Chondrocyte (in vitro differentiated cells): ENCODE data around the gene BEND4. TPM values are rescaled to one million over a fixed set of nuclear protein-coding genes. Genes with fewer than 3 reads are reported as not detected.

ENCODE experiments used
- DNase-seq: peaks from one replicate; pipeline ENCODE4 v3.0.0; 2021; ENCODE audit warnings: mixed read lengths, low spot score
- H3K27ac Mint-ChIP-seq: one replicate; pipeline ENCODE4 v1.8.0; 2021; ENCODE audit warnings: mild to moderate bottlenecking, moderate library complexity, mixed read lengths; ENCODE audit not compliant: unreplicated experiment
- H3K27me3 Mint-ChIP-seq: 2 replicates; pipeline ENCODE4 v1.8.0; 2021; ENCODE audit warnings: low read depth, mixed read lengths
- H3K36me3 Mint-ChIP-seq: 2 replicates; pipeline ENCODE4 v1.8.0; 2021; ENCODE audit warnings: low read depth, mixed read lengths
- H3K4me1 Mint-ChIP-seq: 2 replicates; pipeline ENCODE4 v1.8.0; 2021; ENCODE audit warnings: low read depth, mild to moderate bottlenecking, mixed read lengths
- H3K4me3 Mint-ChIP-seq: one replicate; pipeline ENCODE4 v1.8.0; 2021; ENCODE audit warnings: mild to moderate bottlenecking, moderate library complexity, mixed read lengths; ENCODE audit not compliant: unreplicated experiment
- H3K9me3 Mint-ChIP-seq: 2 replicates; pipeline ENCODE4 v1.8.0; 2021; ENCODE audit warnings: low read depth, mixed read lengths
- total RNA-seq: library from RNA; stranded (reverse); gene quantifications from 3 replicates; pipeline ENCODE4 v1.2.1, GENCODE V29; 2021
- TF ChIP-seq, protein P1 (sequence below): fragments of 200-600 bp; sonication (generic); IDR thresholded peaks from 2 replicates; pipeline ENCODE4 v1.5.0; 2021; ENCODE audit warnings: antibody characterized with exemption, mild to moderate bottlenecking, moderate library complexity

BEND4 gene
- total RNA-seq, 1 donor from 2014 or later, result not detected

- Mint-ChIP-seq H3K27me3 (peaks cover 54% of the 10 kb centered on the region), H3K9me3 (no peaks in the 10 kb centered on the region), H3K27ac (no peak overlapping the region), H3K4me1 (peaks cover 20% of the 10 kb centered on the region), H3K36me3 (peaks cover 4% of the 10 kb centered on the region), H3K4me3 (no peak overlapping the region)
- no peak for DNase-seq
- TF ChIP-seq, protein P1, sequence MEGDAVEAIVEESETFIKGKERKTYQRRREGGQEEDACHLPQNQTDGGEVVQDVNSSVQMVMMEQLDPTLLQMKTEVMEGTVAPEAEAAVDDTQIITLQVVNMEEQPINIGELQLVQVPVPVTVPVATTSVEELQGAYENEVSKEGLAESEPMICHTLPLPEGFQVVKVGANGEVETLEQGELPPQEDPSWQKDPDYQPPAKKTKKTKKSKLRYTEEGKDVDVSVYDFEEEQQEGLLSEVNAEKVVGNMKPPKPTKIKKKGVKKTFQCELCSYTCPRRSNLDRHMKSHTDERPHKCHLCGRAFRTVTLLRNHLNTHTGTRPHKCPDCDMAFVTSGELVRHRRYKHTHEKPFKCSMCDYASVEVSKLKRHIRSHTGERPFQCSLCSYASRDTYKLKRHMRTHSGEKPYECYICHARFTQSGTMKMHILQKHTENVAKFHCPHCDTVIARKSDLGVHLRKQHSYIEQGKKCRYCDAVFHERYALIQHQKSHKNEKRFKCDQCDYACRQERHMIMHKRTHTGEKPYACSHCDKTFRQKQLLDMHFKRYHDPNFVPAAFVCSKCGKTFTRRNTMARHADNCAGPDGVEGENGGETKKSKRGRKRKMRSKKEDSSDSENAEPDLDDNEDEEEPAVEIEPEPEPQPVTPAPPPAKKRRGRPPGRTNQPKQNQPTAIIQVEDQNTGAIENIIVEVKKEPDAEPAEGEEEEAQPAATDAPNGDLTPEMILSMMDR, result no peak
These were observed 4.0 kb downstream of the BEND4 start for GRCh38 chr4:42148425-42148824.

DNA sequence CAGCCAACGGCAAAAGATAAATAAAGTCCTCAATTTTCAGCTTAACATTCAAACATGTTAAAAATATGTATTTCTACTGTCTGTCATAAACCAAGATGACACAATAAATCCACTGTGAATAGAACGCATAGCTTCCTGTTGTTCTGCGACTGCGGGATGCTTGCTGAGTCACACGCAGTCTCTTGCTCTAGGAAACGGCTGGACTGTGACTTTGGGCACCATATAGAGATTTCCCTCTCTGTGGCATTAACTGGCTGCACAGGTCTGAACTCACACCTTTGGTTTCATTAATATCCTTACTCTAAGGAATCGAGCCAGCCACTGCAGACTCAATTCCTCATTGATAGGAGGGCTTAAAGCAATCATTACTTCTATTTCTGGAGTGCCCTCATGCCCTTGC, 8.4 kb downstream of the BEND4 start:
- DNase-seq, result no peak
- TF ChIP-seq, protein P1, result no peak
- H3K9me3 Mint-ChIP-seq, result no peaks in the 10 kb centered on the region
- no peaks in the 10 kb centered on the region for H3K36me3 Mint-ChIP-seq
- peaks cover 38% of the 10 kb centered on the region for H3K27me3 Mint-ChIP-seq
- no peak overlapping the region for H3K4me3 Mint-ChIP-seq
- H3K27ac Mint-ChIP-seq, result no peak overlapping the region
- H3K4me1 Mint-ChIP-seq, result no peaks in the 10 kb centered on the region

- Mint-ChIP-seq H3K36me3 (no peaks in the 10 kb centered on the region), H3K4me3 (no peak overlapping the region), H3K9me3 (no peaks in the 10 kb centered on the region), H3K27me3 (peaks cover 40% of the 10 kb centered on the region), H3K27ac (no peak overlapping the region), H3K4me1 (no peaks in the 10 kb centered on the region)
- DNase-seq, result no peak
- TF ChIP-seq, protein P1, result no peak
These were observed 9.9 kb downstream of the BEND4 start for GRCh38 chr4:42142591-42142990.

DNA sequence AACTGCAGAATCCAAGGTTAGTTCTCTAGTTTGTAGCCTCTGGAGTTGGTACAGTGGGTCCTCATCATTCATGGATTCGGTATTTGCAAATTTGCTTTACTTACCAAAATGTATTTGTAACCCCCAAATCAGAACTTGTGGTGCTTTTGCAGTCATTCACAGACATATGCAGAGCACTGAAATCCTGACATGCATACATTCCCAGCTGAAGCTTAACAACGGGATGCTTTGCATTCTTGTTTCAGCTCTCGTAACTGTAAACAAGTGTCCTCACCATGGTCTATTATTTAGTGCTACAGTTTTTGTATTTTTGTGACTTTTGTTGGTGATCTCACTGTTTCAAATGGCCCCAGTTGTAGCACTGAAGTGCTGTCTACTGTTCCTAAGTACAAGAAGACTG, 16.1 kb downstream of the BEND4 start:
- Mint-ChIP-seq H3K4me3 (no peak overlapping the region), H3K9me3 (no peaks in the 10 kb centered on the region), H3K4me1 (no peaks in the 10 kb centered on the region), H3K36me3 (no peaks in the 10 kb centered on the region), H3K27ac (no peak overlapping the region), H3K27me3 (peaks cover 36% of the 10 kb centered on the region)
- DNase-seq, result no peak
- TF ChIP-seq, protein P1, result no peak

- Mint-ChIP-seq H3K27me3 (peaks cover 37% of the 10 kb centered on the region), H3K9me3 (peaks cover 5% of the 10 kb centered on the region)
These were observed 19.4 kb downstream of the BEND4 start for GRCh38 chr4:42133006-42133405.

More at GRCh38 chr4:42133006-42133405, 19.4 kb downstream of the BEND4 start:
- TF ChIP-seq, protein P1, result no peak
- no peaks in the 10 kb centered on the region for H3K4me1 Mint-ChIP-seq
- no peak overlapping the region for H3K4me3 Mint-ChIP-seq
- H3K27ac Mint-ChIP-seq, result no peak overlapping the region
- no peak for DNase-seq
- H3K36me3 Mint-ChIP-seq, result no peaks in the 10 kb centered on the region
